Stimulated activated CD4-positive, alpha-beta T cell treated with anti-CD3 and anti-CD28 coated beads, TNF-alpha, amount 100 ng/mL, for 4 hours (primary cell): ENCODE results near the gene GNAT1.

Experiments
- DNase-seq, 3 experiments: peaks; one replicate each; pipeline ENCODE4 v3.0.0-alpha.2; 2020; ENCODE audit warnings: low read depth in 3 of 3

GNAT1 gene

DNA sequence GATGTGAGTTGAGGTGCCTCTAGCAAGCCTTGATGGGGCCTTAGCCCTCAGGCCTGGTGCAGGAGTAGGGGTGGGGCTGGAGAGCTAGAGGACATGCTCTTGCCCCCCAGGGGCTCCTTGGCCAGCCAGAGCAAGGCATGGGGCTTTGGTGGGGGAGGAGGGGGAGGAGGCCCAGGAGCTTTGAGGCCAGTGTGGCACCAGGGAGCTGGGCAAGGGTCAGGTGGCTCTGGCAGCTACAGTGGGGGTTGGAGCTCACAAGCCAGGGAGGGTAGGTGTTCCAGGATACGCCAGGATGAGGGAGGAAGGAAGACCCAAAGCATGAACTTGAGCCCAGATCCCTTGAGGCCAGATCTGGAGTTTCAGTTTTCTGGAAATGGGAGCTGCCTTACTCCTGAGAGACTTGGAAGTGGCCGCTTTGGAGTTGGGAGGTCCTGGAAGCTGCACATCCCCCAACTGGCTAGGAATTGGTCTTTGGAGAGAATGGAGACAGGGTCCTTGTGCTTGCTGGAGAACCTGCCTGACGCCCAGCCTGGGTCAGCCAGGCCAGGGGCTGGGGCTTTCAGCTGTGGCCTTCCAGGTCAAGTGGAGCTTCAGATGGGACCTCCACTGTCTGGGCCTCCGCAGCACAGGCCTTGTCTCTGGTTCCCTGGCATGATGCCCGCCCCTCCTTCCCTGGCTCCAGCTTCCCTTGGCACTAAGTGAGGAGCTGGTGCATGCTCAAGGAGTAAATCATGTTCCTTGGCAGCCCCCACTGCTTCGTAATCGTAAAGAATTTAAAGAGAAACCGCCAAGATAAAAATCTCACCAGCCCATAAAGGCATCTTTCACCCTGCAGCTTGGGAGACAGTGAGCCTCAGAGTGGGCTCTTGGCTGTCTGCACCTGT is 27.6 kb upstream of the GNAT1 start:
- no peak for DNase-seq

DNA sequence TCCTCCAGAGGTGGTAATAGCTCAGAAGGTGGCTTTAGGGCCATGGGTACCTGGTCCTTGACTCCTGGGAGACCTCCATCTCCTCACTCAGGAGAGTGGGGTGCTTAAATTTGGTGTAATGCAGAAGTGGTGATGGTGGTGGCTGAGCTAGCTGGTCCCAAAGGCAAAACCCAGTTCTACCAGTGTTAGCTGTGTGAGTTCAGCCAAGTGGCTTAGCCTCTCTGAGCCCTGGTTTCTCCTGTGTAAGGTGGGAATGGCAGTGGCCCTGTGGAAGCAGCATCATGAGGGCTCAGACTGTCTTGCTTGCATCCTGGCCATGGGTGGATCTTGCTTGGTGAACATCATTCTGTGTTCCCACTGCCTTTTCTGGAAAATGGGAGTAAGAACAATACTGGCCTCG is 26.9 kb upstream of the GNAT1 start:
- no peak for DNase-seq

DNA sequence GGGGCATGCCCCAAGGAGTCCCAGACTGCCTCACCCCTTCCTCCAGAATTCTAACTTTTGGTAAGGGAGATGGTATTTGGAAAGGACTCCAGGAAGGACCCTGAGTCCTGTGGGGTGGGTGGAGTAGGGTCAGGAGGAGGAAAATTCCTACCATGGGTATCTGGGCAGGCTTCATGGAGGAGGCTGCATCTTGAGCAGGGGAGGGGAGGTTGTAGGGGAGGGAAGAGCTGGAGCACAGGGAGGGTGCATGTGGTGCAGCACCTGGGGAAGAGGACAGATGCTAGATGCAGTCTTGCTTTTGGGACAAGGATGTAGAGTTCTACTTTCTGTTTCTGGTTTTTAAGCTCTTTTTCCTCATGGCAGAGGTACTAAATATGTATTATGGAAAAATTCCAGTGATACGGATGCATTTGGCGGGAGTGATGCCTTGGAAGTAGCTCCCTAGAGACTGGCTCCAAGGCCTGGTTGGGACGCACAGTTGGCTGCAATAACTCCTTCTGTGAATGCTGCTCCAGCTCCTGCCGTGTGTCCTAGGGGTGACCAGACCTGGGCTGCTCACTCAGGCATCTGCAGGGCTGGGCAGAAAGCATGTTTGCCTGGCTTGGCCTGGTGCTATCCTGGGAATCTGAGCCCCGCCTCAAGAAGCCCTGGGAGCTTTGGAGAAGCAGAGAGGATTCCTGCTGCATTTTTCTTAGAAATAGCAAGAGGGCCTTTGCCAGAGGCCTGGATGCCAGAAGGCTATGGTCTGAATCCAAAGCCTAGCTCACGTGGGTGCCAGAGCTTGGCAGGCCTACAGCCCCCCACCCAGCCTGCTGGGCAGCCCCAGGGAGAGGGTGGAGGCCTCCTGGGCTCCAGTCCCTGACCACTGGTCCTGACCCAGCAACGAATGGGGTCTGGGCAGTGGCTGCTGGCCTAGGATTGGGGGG is 26.2 kb upstream of the GNAT1 start:
- DNase-seq: no peak

DNA sequence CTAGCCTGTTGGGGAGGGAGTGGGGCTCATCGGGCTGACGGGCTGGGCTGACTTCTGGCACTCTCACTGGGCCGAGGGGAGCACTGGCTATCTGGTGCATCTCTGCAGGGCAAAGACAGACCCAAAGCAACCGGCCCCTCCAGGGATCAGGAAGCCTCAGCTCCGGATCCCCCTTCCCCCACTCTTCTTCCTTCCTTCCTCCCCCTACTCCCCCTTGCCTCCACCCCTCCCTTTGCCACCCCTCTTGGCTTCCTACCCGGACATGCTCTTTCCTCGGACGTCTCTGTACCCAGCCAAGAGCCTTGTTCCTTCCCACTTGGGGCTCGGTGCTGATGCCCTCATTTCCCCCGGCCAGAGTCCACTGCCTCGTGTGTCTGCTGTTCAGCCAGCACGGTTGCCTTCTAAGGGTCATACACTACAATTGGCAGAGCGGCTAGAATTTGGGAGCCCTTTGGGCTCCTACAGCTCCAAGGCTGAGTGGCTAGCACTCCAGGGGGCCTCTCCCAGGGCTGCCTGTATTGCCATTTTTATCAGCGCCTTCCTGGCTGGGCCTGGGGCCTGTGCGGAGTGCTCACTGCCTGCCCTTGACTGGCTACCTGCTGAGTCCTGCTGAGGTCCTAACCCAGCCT is 25.4 kb upstream of the GNAT1 start:
- DNase-seq: no peak

DNA sequence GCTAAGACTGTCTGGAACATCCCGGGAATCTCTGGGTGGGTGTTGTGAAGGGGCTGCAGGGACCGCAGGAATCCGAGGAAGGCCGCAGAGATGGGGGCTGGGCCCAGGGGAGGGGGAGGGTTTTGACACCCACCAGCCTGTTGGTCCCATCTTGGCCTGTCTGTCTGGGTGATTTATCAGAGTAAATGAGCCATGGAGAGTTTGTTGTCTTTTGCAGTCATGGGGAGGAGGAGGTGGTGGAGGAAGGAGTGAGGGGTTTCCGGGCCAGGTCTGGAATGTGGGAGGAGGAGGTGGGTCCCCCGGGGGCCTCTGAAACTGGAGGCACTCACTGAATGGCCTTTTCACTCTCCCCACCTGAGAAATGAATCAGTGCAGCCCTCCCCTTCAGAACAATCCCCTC is 24.8 kb upstream of the GNAT1 start:
- no peak for DNase-seq

DNA sequence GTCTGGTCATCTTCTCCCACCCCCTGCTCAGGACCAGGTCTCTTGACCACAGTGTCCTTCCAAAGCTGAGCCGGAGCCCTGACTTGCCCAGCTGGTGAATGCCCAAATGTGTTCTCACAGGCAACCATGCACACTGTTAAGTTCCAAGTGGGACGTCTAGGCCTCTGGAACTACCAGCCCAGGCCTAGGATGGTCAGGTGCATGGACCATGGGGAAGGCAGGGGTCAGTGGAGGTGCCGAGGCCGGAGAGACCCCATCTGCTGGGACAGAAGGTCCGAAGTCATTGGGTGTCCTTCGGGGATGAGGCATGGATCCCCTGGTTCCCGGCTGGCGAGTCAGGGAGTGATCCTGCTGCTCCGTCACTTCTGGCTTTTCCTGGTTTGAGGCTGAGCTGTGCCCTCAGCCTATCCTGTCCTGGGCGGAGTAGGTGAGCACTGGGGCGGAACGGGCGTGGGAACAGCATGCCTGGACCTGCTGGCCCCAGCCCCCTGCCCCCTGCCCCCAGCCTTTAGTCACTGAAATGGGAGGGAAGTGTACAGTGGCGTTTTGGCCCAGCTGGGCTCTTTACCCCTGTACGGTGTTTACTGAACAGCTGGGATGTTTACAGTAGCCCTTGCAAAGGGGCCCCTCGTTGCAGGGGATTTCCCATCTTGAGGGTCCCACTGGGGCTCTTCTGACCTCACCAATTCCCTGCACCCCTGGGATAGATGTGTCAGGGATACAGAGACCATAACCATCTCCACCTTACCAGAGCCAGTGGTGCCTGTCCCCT is 24.2 kb upstream of the GNAT1 start:
- no peak for DNase-seq

DNA sequence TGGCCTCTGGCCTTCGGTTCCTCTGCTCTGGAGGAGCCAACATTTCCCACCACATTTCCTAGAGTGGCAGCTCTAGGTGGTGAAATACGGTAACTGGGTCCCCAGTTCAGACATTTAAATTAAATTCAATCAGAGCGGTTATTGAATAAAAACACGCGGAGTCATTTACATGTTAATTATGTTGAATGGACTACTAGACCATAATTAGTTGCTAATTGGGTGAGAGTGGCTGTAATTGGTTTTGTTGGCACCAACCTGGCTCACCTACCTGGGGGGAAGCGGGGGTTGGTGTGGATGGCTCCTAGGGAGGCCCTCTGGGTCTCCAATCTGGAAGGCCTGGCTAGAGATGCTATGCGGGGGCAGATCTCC is 23.6 kb upstream of the GNAT1 start:
- no peak for DNase-seq

DNA sequence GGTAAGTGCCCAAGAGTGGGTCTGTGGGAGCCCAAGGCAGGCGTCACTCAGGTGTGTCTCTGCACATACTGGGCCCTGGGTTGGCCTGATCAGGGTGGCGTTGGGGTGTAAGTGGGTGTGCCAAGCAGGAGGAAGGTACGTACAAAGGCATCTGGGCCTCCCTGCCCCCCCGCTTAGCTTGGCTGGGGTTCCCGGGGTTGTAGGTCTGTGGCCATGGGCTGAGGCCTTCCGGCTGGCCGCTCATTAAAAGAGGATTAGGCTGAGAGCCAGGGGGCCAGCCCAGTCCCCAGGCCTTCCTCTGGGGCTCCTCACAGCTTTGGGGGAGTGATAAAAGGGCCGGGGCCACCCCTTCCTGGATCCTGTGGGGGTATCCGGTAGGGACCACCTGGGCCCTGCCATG is 23.0 kb upstream of the GNAT1 start:
- DNase-seq: no peak

DNA sequence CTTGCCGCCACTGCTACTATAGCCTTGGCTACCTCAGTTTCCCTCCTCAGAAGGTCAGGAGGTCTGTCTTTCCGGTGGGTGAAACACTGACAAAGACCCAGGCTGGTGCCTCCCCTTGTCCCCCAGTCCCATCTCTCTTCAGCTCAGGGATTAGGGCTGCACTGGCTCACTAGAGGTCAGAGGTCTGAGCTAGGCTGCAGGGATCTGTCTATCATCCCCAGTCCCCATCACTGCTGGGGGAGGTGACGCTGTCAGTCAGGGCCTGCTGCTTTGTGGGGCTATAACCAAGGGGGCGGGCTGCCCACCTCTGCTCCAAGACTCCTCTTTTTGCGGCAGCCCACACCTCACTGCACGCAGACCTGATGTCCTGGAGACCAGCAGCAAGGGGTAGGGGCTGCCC is 22.6 kb upstream of the GNAT1 start:
- no peak for DNase-seq

DNA sequence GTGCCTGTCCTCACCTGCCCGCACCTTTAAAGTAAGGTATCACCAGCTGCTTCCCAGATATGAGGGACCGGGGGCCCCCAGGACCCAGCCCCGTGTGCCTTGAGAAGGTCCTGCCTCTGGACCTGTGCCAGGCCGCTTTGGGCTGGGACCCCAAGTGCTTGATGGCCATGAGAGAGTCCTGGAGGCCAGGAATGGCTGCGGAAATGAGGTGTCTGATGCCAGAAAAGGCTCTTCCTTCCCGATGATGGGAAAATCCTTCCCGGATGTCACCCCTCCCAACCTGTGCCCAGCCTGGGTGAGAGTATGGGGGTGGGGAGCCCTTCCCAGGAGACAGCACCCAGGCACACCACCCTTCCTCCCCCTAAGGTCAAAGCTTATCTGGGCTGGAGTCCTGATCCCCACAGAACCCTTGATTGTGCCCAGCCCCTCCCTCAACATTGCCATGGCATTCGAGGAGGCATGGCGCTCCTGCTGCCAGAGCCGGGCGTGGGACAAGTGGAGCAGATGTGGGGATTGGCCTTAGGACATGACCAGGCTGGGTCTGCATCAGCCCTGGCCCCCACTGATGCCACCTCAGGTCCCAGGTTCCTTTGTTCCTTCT is 22.1 kb upstream of the GNAT1 start:
- no peak for DNase-seq

DNA sequence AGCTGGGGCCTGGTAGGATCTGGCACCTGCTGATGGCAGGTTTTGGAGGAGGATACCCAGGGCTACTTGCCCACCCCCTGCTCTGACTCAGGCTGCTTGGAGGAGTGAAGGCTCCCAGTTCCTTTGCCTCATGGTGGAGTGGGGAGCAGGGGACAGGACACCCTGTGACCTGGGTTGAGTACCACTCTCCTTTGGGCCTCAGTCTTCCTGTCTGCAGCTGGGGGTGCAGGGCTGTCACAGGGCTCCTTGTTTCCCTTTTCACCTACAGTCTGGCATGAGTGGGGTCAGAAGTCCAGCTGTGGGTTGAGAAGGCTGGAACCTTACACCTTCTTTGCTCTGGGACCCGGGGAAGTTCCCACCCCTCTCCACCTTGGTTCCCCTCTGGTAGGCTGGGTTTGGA is 21.6 kb upstream of the GNAT1 start:
- no peak for DNase-seq

DNA sequence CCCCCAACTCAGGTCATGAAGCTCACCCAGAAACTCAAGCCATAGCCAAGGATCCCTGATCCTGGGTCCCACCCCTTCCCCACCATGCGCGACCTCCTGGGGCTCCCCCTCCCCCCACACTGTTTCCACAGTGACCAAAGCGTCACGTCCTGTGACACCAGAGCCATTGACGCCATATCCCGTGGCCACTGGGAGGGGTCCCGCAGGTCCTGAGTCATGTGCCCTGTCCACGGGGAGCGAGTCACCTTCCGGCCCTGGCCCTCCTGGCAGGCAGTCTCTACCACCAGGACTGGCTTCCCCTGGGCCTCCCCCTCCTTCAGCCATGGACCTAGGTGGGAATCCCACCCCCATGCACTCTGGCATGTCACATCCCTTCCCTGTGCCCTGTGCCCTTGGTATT is 20.7 kb upstream of the GNAT1 start:
- no peak for DNase-seq

DNA sequence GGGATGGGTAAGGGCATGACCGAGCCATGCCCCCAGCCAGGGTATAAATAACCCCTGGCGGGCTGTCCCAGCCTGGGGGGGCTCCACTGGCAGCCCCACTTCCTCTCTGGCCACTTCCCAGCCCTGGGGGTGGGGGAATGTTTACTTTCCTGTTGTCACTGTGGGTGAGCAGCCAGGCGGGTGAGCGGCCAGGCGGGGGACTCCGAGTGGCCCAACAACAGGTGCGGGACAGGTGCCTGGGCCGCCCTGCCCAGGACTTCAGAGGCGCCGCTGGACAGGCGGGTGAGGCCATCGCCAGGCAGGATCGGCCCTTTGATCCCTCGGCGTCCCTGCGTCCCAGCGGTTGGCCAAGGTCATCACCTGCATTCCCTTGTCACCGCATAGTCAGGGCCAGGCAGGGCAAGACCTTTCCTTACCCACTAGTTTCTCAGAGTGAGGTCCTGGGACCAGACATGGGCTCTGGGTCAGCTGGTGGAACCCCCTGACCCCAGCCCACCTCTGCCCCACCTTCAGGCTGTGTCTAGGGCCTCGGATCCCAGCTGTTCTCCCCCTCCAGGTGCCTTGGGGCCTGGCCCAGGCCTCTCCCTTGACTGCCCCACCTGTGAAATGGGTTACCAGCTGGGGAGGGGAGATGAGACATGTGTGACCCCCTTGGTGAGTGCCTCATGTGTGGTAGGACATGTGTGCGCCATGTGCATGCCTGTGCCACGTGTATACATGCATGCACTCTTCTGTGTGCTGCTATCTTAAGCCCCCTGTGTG is 19.7 kb upstream of the GNAT1 start:
- DNase-seq: no peak

DNA sequence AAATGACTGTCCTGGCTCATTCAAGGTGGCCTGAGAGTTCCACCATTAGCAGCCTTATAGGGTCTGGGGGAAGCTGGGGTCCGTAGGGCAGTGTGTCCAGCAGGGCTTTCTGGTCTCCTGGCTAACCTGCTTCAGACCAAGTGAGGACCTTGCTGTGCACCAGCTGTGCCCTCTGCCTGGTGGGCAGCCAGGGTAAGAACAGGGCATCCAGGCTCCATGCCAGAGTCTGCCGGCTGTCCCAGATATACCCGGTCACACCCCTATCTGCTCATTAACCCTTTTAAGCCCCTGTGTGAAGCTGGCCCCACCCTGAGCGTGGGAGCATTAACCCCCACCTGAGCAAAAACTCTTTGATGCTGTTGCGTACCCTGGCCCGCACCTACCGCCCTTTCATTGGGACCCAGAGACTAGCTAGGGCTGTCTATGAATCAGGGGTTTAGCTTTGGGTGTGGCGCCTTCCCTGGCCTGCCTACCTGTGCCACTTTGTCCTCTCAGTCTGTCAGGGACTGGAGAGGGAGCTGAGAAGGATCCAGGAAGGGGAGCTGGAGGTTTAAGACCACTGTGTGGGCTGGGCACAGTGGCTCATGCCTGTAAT is 18.7 kb upstream of the GNAT1 start:
- DNase-seq: no peak

DNA sequence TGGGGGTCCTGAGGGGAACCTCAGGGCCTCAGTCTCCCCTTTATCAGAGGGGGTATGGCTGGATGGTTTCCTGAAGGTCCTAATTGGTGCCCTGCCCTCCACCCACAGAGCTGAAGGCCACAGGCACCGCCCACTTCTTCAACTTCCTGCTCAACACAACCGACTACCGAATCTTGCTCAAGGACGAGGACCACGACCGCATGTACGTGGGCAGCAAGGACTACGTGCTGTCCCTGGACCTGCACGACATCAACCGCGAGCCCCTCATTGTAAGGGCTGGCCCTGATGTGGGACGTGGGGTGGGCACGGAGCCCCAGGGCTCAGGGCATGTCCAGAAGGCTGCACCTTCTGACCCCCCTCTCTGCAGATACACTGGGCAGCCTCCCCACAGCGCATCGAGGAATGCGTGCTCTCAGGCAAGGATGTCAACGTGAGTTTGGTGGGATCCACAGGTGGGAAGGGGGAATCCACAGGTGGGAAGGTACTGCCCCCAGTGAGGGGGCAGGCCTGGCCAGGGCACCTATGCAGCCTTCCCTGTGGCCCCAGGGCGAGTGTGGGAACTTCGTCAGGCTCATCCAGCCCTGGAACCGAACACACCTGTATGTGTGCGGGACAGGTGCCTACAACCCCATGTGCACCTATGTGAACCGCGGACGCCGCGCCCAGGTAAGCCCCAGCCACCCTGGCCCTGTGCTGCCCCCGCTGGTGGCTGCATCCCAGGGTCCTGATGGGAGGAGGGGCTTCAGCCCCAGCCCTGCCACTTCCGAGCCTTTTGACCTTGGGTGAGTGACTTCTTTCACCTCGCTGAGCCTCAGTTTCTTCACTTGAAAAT is 17.5 kb upstream of the GNAT1 start:
- DNase-seq: no peak

DNA sequence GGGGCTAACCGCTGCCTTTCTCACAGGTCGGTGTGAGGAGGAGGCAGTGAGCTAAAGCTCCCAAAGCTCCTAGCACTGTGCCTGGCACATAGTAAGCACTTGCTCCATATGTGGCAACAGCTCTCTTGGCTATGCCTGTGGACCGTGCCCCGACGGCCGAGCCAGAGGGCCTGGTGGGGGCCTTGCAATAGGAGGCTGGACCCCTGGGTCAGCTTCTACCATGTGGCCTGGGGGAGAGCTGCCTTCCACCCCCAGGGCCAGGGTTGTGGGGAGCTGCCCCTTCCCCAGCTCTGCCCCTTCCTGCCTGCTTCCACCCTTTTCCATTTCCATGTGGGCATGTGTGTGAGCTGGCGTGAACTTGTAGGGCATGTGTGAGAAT is 16.9 kb upstream of the GNAT1 start:
- DNase-seq: no peak

DNA sequence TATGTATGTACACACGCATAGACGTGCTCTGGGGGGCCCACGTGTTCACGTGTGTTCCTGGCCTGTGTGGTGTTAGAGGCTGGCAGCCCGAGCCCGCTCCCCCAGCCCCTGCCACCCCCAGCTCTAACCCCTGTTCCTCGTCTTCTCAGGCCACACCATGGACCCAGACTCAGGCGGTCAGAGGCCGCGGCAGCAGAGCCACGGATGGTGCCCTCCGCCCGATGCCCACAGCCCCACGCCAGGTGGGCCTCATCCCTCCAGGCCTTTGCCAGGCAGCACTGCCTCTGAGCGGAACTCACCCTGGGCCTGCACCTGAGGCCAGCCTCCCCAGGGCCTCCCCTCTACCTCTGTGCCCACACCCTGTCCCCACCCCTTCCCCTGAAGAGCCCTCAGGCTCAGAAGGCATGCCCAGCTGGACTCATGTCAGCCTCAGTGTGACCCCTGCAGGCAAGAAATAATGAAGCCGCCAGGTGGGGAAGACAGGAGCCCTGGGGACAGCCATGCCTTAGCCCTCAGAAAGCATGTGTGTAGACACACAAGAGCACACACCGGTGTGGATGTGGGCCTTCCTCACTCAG is 16.4 kb upstream of the GNAT1 start:
- no peak for DNase-seq

DNA sequence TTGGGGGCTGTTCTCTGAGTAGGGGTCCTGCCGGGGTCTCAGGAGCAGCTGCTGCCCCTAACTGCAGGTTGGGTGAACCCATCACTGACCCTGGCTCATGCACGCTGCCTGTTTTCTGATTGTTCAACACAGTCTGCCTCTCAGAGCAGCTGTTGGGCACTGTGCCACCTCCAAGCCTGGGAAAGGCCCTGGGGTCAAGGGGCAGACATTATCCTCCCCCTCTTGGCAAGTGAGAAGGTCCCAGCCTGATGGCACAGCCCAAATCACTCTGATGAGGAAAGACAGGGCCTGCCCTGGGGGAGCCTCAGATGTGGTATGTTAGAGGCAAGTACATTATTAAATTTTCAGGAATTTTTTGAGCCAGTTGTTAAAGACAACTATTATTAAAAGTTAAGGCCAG is 14.1 kb upstream of the GNAT1 start:
- no peak for DNase-seq

DNA sequence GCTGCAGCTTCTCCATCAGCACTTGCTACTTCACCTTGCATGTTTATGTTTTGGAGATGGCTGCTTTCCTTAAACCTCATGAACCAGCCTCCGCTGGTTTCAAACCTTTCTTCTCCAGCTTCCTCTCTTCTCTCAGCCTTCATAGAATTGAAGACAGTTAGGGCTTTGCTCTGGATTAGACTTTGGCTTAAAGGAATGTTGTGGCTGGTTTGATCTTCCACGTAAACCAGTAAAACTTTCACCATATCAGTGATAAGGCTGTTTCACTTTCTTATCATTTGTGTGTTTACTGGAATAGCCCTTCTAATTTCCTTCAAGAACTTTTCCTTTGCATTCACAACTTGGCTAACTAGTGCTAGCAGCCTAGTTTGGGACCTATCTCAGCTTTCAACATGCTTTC is 11.7 kb upstream of the GNAT1 start:
- DNase-seq: no peak
